Smooth muscle cell (in vitro differentiated cells): ENCODE data around the gene TACC2. TPM values are rescaled to one million over a fixed set of nuclear protein-coding genes. Genes with fewer than 3 reads are reported as not detected.

Experiments
- DNase-seq: peaks from one replicate; lab custom pipeline; 2025; ENCODE audit not compliant: unreplicated experiment; lab: John Stamatoyannopoulos, UW
- H2AFZ ChIP-seq: fragments of 200-600 bp; sonication (generic); 2 replicates; pipeline ENCODE4 v1.6.0; 2016; ENCODE audit warnings: antibody characterized with exemption, low read depth, mild to moderate bottlenecking
- H3F3A ChIP-seq: fragments of 200-600 bp; sonication (generic); 2 replicates; pipeline ENCODE4 v1.6.0; 2017; ENCODE audit warnings: antibody characterized with exemption, low read depth
- H3K27ac ChIP-seq: fragments of 200-600 bp; sonication (generic); 2 replicates; pipeline ENCODE4 v1.5.1; 2016; ENCODE audit warnings: low read depth, mild to moderate bottlenecking
- H3K27me3 ChIP-seq: fragments of 200-600 bp; sonication (generic); 2 replicates; pipeline ENCODE4 v1.6.1; 2016; ENCODE audit warnings: low read depth, mild to moderate bottlenecking
- H3K36me3 ChIP-seq: fragments of 200-600 bp; sonication (generic); 2 replicates; pipeline ENCODE4 v1.5.1; 2016; ENCODE audit warnings: low read depth
- H3K4me1 ChIP-seq: fragments of 200-600 bp; sonication (generic); 2 replicates; pipeline ENCODE4 v1.5.1; 2016; ENCODE audit warnings: low read depth
- H3K4me2 ChIP-seq: fragments of 200-600 bp; sonication (generic); 2 replicates; pipeline ENCODE4 v1.6.0; 2016; ENCODE audit warnings: mild to moderate bottlenecking
- H3K4me3 ChIP-seq: fragments of 200-600 bp; sonication (generic); 2 replicates; pipeline ENCODE4 v1.5.1; 2016; ENCODE audit warnings: mild to moderate bottlenecking
- H3K79me2 ChIP-seq: fragments of 200-600 bp; sonication (generic); 2 replicates; pipeline ENCODE4 v1.6.0; 2016; ENCODE audit warnings: low read depth, mild to moderate bottlenecking
- H3K9ac ChIP-seq: fragments of 200-600 bp; sonication (generic); 2 replicates; pipeline ENCODE4 v1.6.0; 2016; ENCODE audit warnings: low read depth
- H3K9me3 ChIP-seq: fragments of 200-600 bp; sonication (generic); replicated peaks from 2 replicates; pipeline ENCODE4 v1.5.1; 2016; ENCODE audit warnings: low read depth
- H4K20me1 ChIP-seq: fragments of 200-600 bp; sonication (generic); 2 replicates; pipeline ENCODE4 v1.6.0; 2016; ENCODE audit warnings: low read depth
- CTCF ChIP-seq: fragments of 200-600 bp; sonication (generic); IDR thresholded peaks from 2 replicates; pipeline ENCODE4 v1.5.1; 2017; ENCODE audit warnings: borderline replicate concordance, mild to moderate bottlenecking, antibody characterized with exemption; ENCODE audit not compliant: insufficient read depth, poor library complexity, severe bottlenecking
- whole genome bisulfite sequencing: methylation state at CpG from one replicate; pipeline ENCODE4 v1.1.7; 2016; ENCODE audit warnings: low lambda C conversion rate; 5-methylcytosine and 5-hydroxymethylcytosine counted together
- polyA plus RNA-seq: library from polyadenylated mRNA; unstranded; fragments of >200 nt; fragmentation: Nextera tagmentation; extraction: Ambion mirVana; gene quantifications from 2 replicates; pipeline ENCODE4 v1.2.1, GENCODE V29; 2016
- total RNA-seq: library from RNA; depleted of rRNA; stranded (reverse); fragments of >200 nt; gene quantifications from 2 replicates; pipeline ENCODE4 v1.2.3, GENCODE V29; 2014

The TACC2 gene
- total and polyA plus RNA-seq, 2 experiments from 2014 or later: 2.8 to 7.6 TPM

- no peak overlapping the region for H3K27ac ChIP-seq
- H3K4me3 ChIP-seq: no peak overlapping the region
- H3K27me3 ChIP-seq: no peaks in the 10 kb centered on the region
- no peak overlapping the region for H3K9ac ChIP-seq
- no peaks in the 10 kb centered on the region for H3K4me1 ChIP-seq
- H3K4me2 ChIP-seq: no peak overlapping the region
- H3F3A ChIP-seq: no peaks in the 10 kb centered on the region
- 73% methylated on average over 5 of the region's 5 CpGs for WGBS
- H2AFZ ChIP-seq: no peak overlapping the region
- no peaks in the 10 kb centered on the region for H3K79me2 ChIP-seq
- DNase-seq: no peak
- TF ChIP-seq CTCF: no peak
- no peaks in the 10 kb centered on the region for H3K9me3 ChIP-seq
- no peaks in the 10 kb centered on the region for H3K36me3 ChIP-seq
- H4K20me1 ChIP-seq: no peaks in the 10 kb centered on the region
Observed at GRCh38 chr10:122236690-122237306, 247.8 kb downstream of the TACC2 start.

GRCh38 chr10:122237331-122237990, 248.5 kb downstream of the TACC2 start:
- no peak for TF ChIP-seq CTCF
- Histone ChIP-seq H2AFZ (no peak overlapping the region), H3K4me2 (no peak overlapping the region), H3K4me3 (no peak overlapping the region), H3K79me2 (no peaks in the 10 kb centered on the region), H3F3A (no peaks in the 10 kb centered on the region), H3K9me3 (no peaks in the 10 kb centered on the region), H4K20me1 (no peaks in the 10 kb centered on the region), H3K9ac (no peak overlapping the region), H3K4me1 (no peaks in the 10 kb centered on the region), H3K27me3 (no peaks in the 10 kb centered on the region), H3K27ac (no peak overlapping the region), H3K36me3 (no peaks in the 10 kb centered on the region)
- 89% methylated on average over 17 of the region's 17 CpGs for WGBS
- no peak for DNase-seq

- no peak overlapping the region for H3K4me2 ChIP-seq
- no peak overlapping the region for H2AFZ ChIP-seq
- H3K4me3 ChIP-seq: no peak overlapping the region
- no peaks in the 10 kb centered on the region for H3K9me3 ChIP-seq
- DNase-seq: no peak
- no peaks in the 10 kb centered on the region for H3K27me3 ChIP-seq
- no peaks in the 10 kb centered on the region for H3K79me2 ChIP-seq
- no peaks in the 10 kb centered on the region for H3K4me1 ChIP-seq
- no peak for TF ChIP-seq CTCF
- H3K9ac ChIP-seq: no peak overlapping the region
- H3K27ac ChIP-seq: no peak overlapping the region
- WGBS: 94% methylated on average over 10 of the region's 10 CpGs
- no peaks in the 10 kb centered on the region for H4K20me1 ChIP-seq
- H3F3A ChIP-seq: no peaks in the 10 kb centered on the region
- H3K36me3 ChIP-seq: no peaks in the 10 kb centered on the region
Observed at GRCh38 chr10:122239578-122240257, 250.8 kb downstream of the TACC2 start.
